GM19023 (cell line): ENCODE results near the gene CYFIP2.
"Not testable (repeated sequence)": the region's sequence is repeated elsewhere in the genome, so short reads cannot be mapped to it uniquely, and the experiment has no call there.

Experiments used
- ATAC-seq: cut with Tn5 transposase; IDR thresholded peaks from one replicate; pipeline ENCODE4 v1.9.1; 2021; ENCODE audit warnings: mild to moderate bottlenecking, moderate library complexity; ENCODE audit not compliant: unreplicated experiment

The CYFIP2 gene

DNA sequence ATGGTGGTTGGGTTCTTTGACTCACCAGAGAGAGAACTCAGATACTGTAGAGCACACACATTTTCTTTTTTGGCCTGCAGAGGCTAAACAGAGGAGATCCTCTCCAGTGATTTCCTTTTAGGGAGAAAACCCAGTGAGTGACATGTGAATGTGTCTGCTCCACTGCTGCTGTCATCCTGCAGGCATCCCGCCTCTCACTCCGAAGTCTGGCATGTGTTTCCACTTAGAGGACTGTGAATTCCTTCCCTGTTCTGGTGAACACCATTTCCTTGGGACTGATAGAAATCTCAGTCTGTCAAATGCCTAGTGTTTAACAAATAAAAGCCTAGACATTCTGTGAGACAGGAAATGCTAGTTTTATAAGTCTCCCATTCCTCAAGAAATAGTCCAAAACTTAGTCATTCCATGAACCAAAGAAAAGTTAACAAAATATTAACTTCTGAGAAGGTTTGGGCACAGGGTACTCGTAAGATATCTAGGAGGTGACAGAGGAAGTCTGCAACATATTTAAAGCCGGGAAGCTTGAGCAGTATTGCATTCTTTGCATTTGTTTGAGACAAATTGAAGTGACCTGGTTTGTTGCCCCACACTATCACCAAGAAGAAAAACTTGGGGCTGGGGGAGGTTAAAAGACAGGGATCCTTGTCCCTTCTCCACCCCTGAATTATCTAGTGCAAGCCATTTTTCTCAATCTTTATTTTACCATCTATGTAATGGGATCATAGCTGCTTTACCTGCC lies 119.2 kb downstream of the CYFIP2 start:
- no peak for ATAC-seq

DNA sequence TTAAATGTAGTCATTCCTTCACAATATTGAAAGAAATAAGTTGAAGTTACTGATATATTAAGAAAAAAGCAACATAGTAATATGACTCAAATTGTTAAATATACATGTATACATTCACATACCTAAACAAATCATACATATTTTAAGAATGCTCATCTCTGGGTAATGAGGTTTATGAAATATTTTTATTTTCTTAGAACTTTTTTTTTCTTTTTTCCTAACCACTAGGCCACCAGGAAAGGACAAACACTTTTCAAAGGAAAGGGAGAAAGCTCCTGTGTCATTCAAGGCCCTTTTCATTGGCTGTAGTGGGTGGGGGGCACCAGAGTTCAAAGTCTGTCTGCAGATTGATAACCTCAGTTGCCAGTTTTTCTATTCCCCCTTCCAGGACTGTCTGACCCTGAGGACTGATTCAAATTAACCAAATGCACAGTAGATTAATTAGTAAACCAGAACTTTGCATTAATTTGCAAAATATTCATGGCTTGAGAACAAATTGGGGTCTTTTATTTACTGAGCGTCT lies 121.2 kb downstream of the CYFIP2 start:
- no peak for ATAC-seq

GRCh38 chr5:157387683-157388093 lies 121.8 kb downstream of the CYFIP2 start:
- no peak for ATAC-seq

GRCh38 chr5:157388111-157388710 lies 122.3 kb downstream of the CYFIP2 start:
- ATAC-seq: no peak

DNA sequence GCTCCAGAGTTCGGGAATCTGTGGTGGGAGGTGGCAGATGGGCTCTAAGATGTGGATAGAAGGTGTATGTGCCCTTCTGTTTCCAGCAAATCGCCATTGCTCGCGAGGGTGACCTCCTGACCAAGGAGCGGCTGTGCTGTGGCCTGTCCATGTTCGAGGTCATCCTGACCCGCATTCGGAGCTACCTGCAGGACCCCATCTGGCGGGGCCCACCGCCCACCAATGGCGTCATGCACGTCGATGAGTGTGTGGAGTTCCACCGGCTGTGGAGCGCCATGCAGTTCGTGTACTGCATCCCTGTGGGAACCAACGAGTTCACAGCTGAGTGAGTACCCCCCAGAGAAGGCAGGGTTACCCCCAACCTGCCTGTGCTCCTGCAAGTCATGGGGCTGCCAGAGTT lies 123.2 kb downstream of the CYFIP2 start:
- no peak for ATAC-seq

GRCh38 chr5:157390133-157390532 lies 124.2 kb downstream of the CYFIP2 start:
- no peak for ATAC-seq

GRCh38 chr5:157390551-157391297 lies 124.8 kb downstream of the CYFIP2 start:
- ATAC-seq: no peak

DNA sequence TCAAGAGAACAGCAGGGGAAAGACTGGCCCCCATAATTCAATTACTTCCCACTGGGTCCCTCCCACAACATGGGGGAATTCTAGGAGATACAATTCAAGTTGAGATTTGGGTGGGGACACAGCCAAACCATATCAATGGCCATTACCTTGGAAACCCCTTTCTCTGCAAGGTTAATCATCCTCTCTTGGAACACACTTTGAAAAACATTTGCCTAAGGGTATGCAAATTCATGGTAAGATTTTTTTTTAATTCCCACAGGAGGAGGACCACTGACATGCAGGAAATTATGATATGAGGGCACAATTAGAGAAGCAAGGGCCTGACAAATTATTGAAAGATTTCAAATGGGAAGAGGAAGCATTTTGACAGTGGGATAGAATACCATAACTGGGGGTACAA lies 132.4 kb downstream of the CYFIP2 start:
- ATAC-seq: no peak

GRCh38 chr5:157400741-157401495 lies 135.0 kb downstream of the CYFIP2 start:
- no peak for ATAC-seq

DNA sequence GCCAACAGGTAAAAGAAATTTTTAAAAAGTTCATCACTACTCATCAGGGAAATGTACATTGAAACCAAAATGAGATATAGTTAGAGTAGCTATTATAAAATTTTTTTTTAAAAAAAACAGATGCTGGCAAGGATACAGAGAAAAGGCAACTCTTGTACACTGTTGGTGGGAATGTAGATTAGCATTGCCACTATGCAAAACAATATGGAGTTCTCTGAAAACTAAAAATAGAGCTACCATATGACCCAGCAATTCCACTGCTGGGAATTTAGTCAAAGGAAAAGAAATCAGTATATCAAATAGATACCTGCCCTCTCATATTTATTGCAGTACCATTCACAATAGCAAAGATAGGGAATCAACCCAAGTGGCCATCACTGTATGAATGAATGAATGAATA lies 149.9 kb downstream of the CYFIP2 start:
- ATAC-seq: no peak

DNA sequence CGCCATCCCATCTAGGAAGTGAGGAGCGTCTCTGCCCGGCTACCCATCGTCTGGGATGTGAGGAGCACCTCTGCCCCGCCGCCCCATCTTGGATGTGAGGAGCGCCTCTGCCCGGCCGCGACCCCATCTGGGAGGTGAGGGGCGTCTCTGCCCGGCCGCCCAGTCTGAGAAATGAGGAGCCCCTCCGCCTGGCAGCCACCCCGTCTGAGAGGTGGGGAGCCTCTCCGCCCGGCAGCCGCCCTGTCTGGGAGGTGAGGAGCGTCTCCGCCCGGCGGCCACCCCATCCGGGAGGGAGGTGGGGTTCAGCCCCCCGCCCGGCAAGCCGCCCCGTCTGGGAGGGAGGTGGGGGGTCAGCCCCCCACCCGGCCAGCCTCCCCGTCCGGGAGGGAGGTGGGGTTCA lies 153.6 kb downstream of the CYFIP2 start:
- not testable (repeated sequence) for ATAC-seq

GRCh38 chr5:157429920-157430319 lies 164.0 kb downstream of the CYFIP2 start:
- ATAC-seq: not testable (repeated sequence)

DNA sequence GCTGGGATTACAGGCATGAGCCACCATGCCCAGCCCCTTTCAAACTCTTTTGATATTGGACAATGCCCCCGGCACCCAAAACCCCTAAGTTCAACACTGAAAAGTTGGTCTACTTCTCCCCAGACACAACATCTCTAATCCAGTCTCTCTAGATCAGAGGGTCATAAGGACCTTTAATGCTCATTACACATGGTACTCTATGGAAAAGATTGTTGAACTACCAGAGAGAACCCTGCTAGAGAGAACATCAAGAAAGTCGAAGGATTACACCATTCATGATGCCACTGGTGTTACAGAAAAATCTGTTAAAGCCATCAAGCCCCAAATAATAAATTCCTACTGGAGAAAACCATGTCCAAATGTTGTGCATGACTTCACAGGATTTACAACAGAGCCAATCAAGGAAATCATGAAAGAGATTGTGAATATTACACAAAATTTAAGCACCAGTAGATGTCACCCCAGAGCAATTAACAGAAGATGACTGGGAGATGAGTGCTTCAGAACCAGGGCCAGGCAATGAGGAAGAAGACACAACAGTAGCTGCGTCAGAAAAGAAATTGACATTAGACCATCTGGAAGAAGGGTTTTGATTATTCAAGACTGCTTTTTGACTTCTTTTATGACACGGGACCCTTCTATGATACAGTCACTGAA lies 165.7 kb downstream of the CYFIP2 start:
- no peak for ATAC-seq

GRCh38 chr5:157434096-157434495 lies 168.2 kb downstream of the CYFIP2 start:
- ATAC-seq: no peak

DNA sequence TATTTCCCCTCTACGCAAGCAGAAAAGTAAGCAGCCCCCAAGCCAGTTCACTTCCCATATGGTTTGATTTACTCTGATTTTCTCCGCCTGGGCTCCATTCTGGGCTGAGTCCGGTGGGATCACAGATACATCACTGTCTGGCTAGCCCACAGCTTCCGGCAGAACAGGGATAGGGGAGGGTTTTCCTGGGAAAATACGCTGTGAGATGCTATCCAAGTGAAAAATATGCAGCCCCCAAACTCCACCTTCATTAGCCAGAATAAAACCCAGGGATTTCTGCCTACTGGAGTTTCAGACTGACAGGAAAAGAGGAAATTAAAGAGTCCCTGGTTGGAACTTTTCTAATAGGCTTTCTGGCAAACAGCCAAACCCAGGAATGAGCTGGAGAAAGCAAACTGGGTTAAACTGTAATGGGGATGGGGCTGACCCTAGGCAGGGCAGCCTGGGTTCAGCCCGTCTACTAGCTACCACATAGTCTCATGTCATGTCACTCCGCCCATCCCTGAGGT lies 177.2 kb downstream of the CYFIP2 start:
- ATAC-seq: no peak

GRCh38 chr5:157444224-157444623 lies 178.3 kb downstream of the CYFIP2 start:
- no peak for ATAC-seq
